NOMO-1 treated with DMSO at 0.1 percent for 48 hours (cell line): ENCODE results near the gene BICDL2.

Source experiments
- DNase-seq: peaks from one replicate; lab custom pipeline; 2025; ENCODE audit not compliant: unreplicated experiment; lab: John Stamatoyannopoulos, UW

The BICDL2 gene

GRCh38 chr16:3012828-3013420 lies 23.8 kb downstream of the BICDL2 start, which contains the start of gene CLDN9:
CLDN9 (plus strand) TSS chr16:3012923; CDS start chr16:3013363, 440 bp downstream.
- no peak for DNase-seq

- no peak for DNase-seq
Observed at GRCh38 chr16:3012246-3012645, 24.5 kb downstream of the BICDL2 start.

GRCh38 chr16:3010510-3010909 lies 26.2 kb downstream of the BICDL2 start:
- DNase-seq, result no peak

GRCh38 chr16:3009568-3010390 lies 27.0 kb downstream of the BICDL2 start:
- no peak for DNase-seq

- DNase-seq, result no peak
Observed at GRCh38 chr16:3008690-3009037, 28.1 kb downstream of the BICDL2 start.

- peak; percentile 54 for DNase-seq
Observed at GRCh38 chr16:3007957-3008689, 28.6 kb downstream of the BICDL2 start.

- peak; percentile 70 for DNase-seq
Observed at GRCh38 chr16:3007059-3007956, 29.4 kb downstream of the BICDL2 start.

GRCh38 chr16:3004781-3005284 lies 31.9 kb downstream of the BICDL2 start:
- DNase-seq, result peak; percentile 46

GRCh38 chr16:3004319-3004718 lies 32.4 kb downstream of the BICDL2 start:
- peak; percentile 40 for DNase-seq

- DNase-seq, result peak; percentile 99
Observed at GRCh38 chr16:3003582-3004270, 33.0 kb downstream of the BICDL2 start.

- no peak for DNase-seq
Observed at GRCh38 chr16:3001316-3001715, 35.4 kb downstream of the BICDL2 start.

GRCh38 chr16:3000540-3000939 lies 36.2 kb downstream of the BICDL2 start:
- no peak for DNase-seq

- DNase-seq, result no peak
Observed at GRCh38 chr16:2999929-3000328, 36.8 kb downstream of the BICDL2 start.

GRCh38 chr16:2996298-2996697 lies 40.4 kb downstream of the BICDL2 start:
- no peak for DNase-seq

GRCh38 chr16:2992383-2993081 lies 44.2 kb downstream of the BICDL2 start:
- no peak for DNase-seq

GRCh38 chr16:2991566-2992261 lies 45.0 kb downstream of the BICDL2 start:
- DNase-seq, result no peak

- no peak for DNase-seq
Observed at GRCh38 chr16:2990891-2991290, 45.9 kb downstream of the BICDL2 start.

GRCh38 chr16:2988590-2989099 lies 48.1 kb downstream of the BICDL2 start:
- DNase-seq, result no peak

GRCh38 chr16:2987833-2988232 lies 48.9 kb downstream of the BICDL2 start:
- no peak for DNase-seq
